K562 (cell line): ENCODE data around the gene SLC35G2. TPM values are rescaled to one million over a fixed set of nuclear protein-coding genes. Genes with fewer than 3 reads are reported as not detected.

Source experiments
- ARID1B ChIP-seq: fragments of 450-650 bp; IDR thresholded peaks from 2 replicates; pipeline ENCODE4 v1.6.1; 2016; ENCODE audit warnings: antibody characterized with exemption, mild to moderate bottlenecking, inconsistent platforms
- ARNT ChIP-seq, 2 experiments: fragments of 450-650 bp; IDR thresholded peaks; 2 replicates each; pipeline ENCODE4 v1.6.1; 2016; ENCODE audit warnings: mild to moderate bottlenecking in 1 of 2
- ATF2 ChIP-seq: sonication (generic); formaldehyde crosslinking; IDR thresholded peaks from 2 replicates; pipeline ENCODE4 v1.8.1; 2022; ENCODE audit warnings: missing genetic modification reagents
- GTF2B ChIP-seq: IDR thresholded peaks from 2 replicates; pipeline ENCODE4 v1.6.1; 2011; ENCODE audit not compliant: insufficient read length; ENCODE audit errors: extremely low read depth
- HDAC6 ChIP-seq: IDR thresholded peaks from 2 replicates; pipeline ENCODE4 v1.6.1; 2012; ENCODE audit warnings: low read depth, mild to moderate bottlenecking, control low read depth, inconsistent platforms, low read length, moderate library complexity
- HOXB6 ChIP-seq: fragments of 250-450 bp; sonication (Bioruptor Pico); IDR thresholded peaks from 2 replicates; pipeline ENCODE4 v1.5.1; 2022; ENCODE audit warnings: mild to moderate bottlenecking, borderline replicate concordance
- KDM4B ChIP-seq, 2 experiments: fragments of 450-650 bp in 1 of 2; sonication (generic) in 1 of 2; IDR thresholded peaks; 2 replicates each; pipeline ENCODE4 v1.6.1; 2016 to 2017; ENCODE audit warnings: borderline replicate concordance in 2 of 2, antibody characterized with exemption in 1 of 2, low read depth in 1 of 2, mild to moderate bottlenecking in 1 of 2
- LARP7 ChIP-seq: fragments of 450-650 bp; IDR thresholded peaks from 2 replicates; pipeline ENCODE4 v1.6.1; 2016
- TAL1 ChIP-seq: fragments of 450-650 bp; IDR thresholded peaks from 2 replicates; pipeline ENCODE4 v1.6.1; 2016; ENCODE audit warnings: mild to moderate bottlenecking
- ZBTB40 ChIP-seq, 2 experiments: fragments of 450-650 bp in 1 of 2; sonication (generic) in 1 of 2; formaldehyde crosslinking in 1 of 2; IDR thresholded peaks; 2 replicates each; pipeline versions ENCODE4 v1.7.1 to v1.9.0; 2016 to 2022; ENCODE audit warnings: inconsistent platforms in 1 of 2, mild to moderate bottlenecking in 1 of 2, missing genetic modification reagents in 1 of 2
- ZNF57 ChIP-seq: fragments of 450-650 bp; formaldehyde crosslinking; IDR thresholded peaks from 2 replicates; pipeline ENCODE4 v1.4.0; 2020; ENCODE audit warnings: mild to moderate bottlenecking, moderate library complexity
- polyA plus RNA-seq, 8 experiments: library from polyadenylated mRNA; depleted of rRNA in 4 of 8; stranded (reverse) in 5 of 8; unstranded in 3 of 8; fragments of >200 nt; fragmentation: Nextera tagmentation in 2 of 8; fragmentation: Illumina TruSeq in 1 of 8; extraction: Ambion mirVana in 2 of 8; extraction: Trizol in 1 of 8; gene quantifications; 2 replicates each; pipeline versions ENCODE4 v1.2.1 to v1.2.3, GENCODE V29; 2011 to 2014; ENCODE audit warnings: inconsistent platforms in 1 of 8, missing spikeins in 1 of 8
- total RNA-seq, 7 experiments: library from RNA; depleted of rRNA in 6 of 7; stranded (reverse); fragments of >200 nt in 6 of 7; fragmentation: Illumina TruSeq in 2 of 7; extraction: Trizol in 2 of 7; gene quantifications; 2 replicates each; pipeline versions ENCODE4 v1.2.1 to v1.2.3, GENCODE V29; 2011 to 2021; ENCODE audit warnings: low replicate concordance in 1 of 7

Gene SLC35G2
- total and polyA plus RNA-seq, 9 of the 15 experiments (the other 6 are each of a cell fraction or from before 2014, with no cell fraction given) = 2.6 to 5.9 (median 3.2) TPM

- peak; percentile 88 for TF ChIP-seq ZBTB40 (IDR thresholded peaks at IDR 0.05)
- TF ChIP-seq ZBTB40 (CRISPR knock-in tag; IDR thresholded peaks at IDR 0.05) = peak; percentile 62; the same call in 1 of the 2 replicates
- TF ChIP-seq GTF2B = no peak
- no peak for TF ChIP-seq ARNT (IDR thresholded peaks at IDR 0.05)
- TF ChIP-seq HDAC6 = no peak
- TF ChIP-seq TAL1 = no peak
- no peak for TF ChIP-seq ZNF57
- TF ChIP-seq LARP7 = no peak
- TF ChIP-seq HOXB6 (CRISPR knock-in tag) = no peak
- no peak for TF ChIP-seq KDM4B (IDR thresholded peaks at IDR 0.05; ENCODE audit: borderline replicate concordance in 2 of 2, low read depth in 1 of 2)
- TF ChIP-seq ATF2 (CRISPR knock-in tag) = no peak
- TF ChIP-seq ARID1B = peak; percentile 53; the same call in 1 of the 2 replicates
Observed at GRCh38 chr3:136838641-136839555, 20.0 kb downstream of the SLC35G2 start (continued).
